ENCODE measurements around the gene CTU2.

The CTU2 gene

DNA sequence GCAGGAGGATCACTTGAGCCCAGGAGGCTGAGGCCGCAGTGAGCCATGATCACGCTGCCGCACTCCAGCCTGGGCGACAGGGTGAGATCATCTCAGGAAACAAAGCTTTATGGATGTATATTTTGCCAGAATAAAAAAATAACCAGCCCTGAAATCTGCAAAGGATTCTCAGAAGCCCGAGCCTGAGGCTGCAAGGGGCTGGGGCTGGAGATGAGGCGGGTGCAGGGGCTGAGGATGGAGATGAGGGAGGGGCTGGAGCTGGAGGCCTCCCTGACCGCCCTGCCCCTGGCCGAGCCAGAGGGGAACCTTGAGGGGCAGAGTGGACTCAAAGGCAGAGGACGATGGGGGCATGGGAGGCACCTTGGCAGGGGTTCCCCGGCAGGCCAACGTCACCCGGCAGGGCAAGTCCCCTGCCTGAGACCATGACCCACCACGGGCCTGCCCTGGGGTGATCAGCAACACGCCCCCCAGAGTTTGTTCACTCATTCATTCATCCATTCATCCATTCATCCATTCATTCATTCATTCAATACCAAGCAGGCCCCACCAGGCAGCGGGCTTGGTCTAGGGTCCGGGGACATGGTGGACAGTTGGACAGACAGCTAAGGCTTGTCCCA lies 46.2 kb downstream of the CTU2 start:
- POLR2A ChIA-PET: no interaction called here
- no peak for DNase-seq (ENCODE audit: extremely low spot score)
- TF ChIP-seq, protein P1, sequence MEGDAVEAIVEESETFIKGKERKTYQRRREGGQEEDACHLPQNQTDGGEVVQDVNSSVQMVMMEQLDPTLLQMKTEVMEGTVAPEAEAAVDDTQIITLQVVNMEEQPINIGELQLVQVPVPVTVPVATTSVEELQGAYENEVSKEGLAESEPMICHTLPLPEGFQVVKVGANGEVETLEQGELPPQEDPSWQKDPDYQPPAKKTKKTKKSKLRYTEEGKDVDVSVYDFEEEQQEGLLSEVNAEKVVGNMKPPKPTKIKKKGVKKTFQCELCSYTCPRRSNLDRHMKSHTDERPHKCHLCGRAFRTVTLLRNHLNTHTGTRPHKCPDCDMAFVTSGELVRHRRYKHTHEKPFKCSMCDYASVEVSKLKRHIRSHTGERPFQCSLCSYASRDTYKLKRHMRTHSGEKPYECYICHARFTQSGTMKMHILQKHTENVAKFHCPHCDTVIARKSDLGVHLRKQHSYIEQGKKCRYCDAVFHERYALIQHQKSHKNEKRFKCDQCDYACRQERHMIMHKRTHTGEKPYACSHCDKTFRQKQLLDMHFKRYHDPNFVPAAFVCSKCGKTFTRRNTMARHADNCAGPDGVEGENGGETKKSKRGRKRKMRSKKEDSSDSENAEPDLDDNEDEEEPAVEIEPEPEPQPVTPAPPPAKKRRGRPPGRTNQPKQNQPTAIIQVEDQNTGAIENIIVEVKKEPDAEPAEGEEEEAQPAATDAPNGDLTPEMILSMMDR (IDR thresholded peaks at IDR 0.05; ENCODE audit: control extremely low read depth, extremely low read depth, low read depth, missing control alignments): no peak
- CTCF ChIA-PET: interaction anchor here (1.2 to 7.5 kb wide), 4 partner anchors 13 to 58 kb away, joined by 3 to 68 read pairs (median 10); no protein-coding TSS in a partner anchor

DNA sequence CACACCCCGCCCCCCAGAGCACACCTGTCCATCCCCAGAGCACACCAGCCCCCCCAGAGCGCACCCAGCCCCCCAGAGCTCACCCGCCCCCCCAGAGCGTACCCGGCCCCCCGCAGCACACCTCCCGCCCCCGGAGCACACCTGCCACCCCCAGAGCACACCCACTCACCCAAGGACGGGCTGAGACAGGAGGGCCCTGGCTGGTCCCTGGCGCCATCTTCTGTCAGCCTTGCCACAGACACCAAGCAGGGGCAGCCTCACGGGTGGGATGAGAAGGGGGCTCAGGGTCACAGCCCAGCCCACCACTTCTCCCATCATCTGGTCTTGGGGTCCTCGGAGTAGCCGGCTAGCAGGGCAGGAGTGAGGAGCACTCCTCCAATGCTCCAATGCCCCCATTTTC lies 46.9 kb downstream of the CTU2 start:
- TF ChIP-seq, protein P1 (IDR thresholded peaks at IDR 0.05; ENCODE audit: control extremely low read depth, extremely low read depth, low read depth, missing control alignments): no peak
- ChIA-PET POLR2A (no interaction called here), CTCF (interaction anchor here (1.0 to 5.1 kb wide), 4 partner anchors 8 to 16 kb away, joined by 3 to 17 read pairs (median 13); no protein-coding TSS in a partner anchor)
- DNase-seq (ENCODE audit: extremely low spot score): no peak

DNA sequence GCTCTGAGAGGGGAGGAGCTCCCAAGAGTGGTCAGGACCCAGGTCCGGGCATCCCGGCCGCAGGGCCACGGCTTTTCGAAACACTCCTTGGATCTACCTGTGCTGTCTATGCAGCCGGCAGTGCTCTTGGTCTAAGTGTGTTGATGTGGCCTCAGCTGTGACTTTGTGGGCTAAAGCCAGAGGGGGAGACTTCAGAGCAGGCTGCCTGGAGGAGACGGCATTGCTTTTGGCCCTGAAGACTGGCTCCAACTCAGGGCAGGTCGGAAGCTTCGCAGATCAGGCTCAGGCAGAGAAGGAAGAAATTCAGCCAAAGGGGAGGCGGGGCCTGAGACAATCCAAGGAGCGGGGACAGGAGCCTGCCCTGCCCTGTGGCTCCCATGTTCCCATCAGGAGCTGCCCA lies 47.3 kb downstream of the CTU2 start:
- TF ChIP-seq, protein P1 (IDR thresholded peaks at IDR 0.05; ENCODE audit: control extremely low read depth, extremely low read depth, low read depth, missing control alignments): no peak
- CTCF ChIA-PET: interaction anchor here (1.0 to 5.1 kb wide), 4 partner anchors 9 to 16 kb away, joined by 3 to 17 read pairs (median 13); no protein-coding TSS in a partner anchor
- DNase-seq (ENCODE audit: extremely low spot score): no peak
- POLR2A ChIA-PET: no interaction called here

DNA sequence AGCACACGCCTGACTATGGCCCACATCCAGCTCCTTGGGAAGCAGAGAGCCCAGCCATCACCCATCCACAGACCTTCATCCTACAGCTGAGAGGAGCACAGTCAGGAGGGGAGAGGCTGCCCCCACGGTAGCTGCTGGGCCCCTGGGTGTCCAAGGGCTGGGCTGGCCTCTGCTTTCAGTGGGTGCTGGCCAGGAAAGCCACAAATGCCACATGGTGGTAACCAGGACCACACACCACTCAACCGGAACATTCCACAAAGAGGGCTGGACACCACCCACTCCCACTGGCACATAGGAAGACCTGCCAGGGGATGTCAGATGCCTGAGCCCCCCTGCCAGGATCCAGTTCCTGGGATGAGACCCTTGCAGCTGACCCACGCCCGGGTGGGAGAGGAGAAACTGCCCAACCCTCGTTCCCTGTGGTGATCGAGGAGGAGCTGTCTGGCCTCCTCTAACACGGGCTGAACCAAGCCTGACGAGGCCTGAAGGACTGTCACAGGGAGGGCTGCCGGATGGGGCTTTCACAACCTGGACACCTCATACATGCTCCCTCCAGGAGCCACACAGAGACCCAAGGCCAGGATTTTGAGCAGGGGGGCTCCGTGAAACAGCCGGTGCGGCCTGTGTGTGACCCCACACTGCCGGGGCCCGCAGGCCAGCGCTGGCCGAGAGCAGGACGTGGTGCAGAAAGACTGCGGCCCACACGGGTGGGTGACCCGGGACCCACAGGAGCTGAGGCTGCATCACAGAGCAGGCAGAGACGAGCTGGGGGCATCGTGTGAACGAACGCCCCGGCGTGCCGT lies 48.0 kb downstream of the CTU2 start:
- CTCF ChIA-PET: interaction anchor here (0.9 to 5.1 kb wide), 8 partner anchors 9 to 29 kb away, joined by 3 to 17 read pairs (median 8); no protein-coding TSS in a partner anchor
- DNase-seq (ENCODE audit: extremely low spot score): no peak
- POLR2A ChIA-PET: no interaction called here
- TF ChIP-seq, protein P1 (IDR thresholded peaks at IDR 0.05; ENCODE audit: control extremely low read depth, extremely low read depth, low read depth, missing control alignments): no peak

DNA sequence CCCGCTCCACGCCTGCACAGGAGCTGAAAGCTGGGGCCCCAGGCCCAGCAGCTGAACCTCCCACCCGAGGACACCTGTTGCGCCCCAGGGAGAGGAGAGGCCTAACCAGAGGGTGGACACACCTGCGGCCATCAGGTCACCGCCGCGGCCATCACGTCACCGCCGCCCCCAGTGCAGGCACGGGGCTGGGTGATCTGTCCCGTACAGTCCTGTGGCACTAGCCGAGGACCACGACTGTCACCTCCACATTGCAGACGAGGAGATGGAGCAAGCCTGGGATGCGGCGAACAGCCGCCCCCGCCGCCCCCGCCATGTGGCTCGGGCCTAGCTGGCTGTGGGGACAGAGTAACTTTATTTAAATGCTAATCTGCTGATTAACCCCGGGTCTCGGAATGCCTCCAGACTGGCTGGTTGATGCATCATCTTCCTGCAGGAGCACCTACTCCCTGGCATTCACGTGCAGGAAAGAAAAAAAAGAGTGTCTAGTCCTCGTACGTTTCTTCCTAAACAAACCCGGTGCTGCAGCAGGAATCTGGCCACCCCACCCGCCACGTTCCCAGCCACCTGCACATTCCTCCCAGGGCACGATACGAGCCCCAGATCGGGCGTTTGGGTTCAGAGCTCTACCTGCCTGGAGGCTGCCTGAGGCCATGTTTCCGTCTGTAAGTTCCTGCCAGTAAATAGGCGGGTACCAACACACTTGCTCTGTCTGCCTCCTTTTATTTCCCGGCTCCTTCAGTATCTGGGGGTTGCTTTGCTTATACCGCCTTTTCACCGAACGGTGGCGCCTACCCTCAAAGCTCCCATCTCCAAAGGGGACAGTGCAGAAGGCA lies 48.8 kb downstream of the CTU2 start:
- POLR2A ChIA-PET: no interaction called here
- TF ChIP-seq, protein P1 (IDR thresholded peaks at IDR 0.05; ENCODE audit: control extremely low read depth, extremely low read depth, low read depth, missing control alignments): peak; percentile 32
- DNase-seq (ENCODE audit: extremely low spot score): no peak
- CTCF ChIA-PET: interaction anchor here (0.9 to 5.1 kb wide), 8 partner anchors 10 to 462 kb away, joined by 3 to 17 read pairs (median 5); partner anchors contain the start of gene ZNF778

Data from GM10248 (cell line).